ENCODE results near the gene AK8.

The AK8 gene

DNA sequence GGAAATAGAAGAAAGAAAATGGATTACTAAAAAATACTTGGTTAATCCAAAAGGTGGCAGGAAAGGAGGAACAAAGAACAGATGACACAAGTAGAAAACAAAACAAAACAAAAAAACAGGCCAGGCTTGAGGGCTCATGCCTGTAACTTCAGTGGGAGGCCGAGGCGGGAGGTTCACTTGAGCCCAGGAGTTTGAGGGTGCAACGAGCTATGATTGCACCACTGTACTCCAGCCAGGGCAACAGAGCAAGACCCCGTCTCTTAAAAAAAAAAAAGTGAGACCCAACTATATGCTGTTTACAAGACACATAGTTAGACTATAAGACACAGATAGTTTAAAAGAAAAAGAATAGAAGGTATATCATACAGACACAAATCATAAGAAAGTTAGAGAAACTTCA is 59.5 kb downstream of the AK8 start:
- no peak for ATAC-seq
- TF ChIP-seq TOX (CRISPR knock-in tag; IDR thresholded peaks at IDR 0.05; ENCODE audit: borderline replicate concordance), result no peak
- TF ChIP-seq ZFP30 (CRISPR knock-in tag; IDR thresholded peaks at IDR 0.05), result no peak
- no peak for TF ChIP-seq PPARA (CRISPR knock-in tag; IDR thresholded peaks at IDR 0.05; ENCODE audit: borderline replicate concordance)
- no peak for TF ChIP-seq SNAI2 (CRISPR knock-in tag; IDR thresholded peaks at IDR 0.05)
- no peak for TF ChIP-seq TSHZ2 (CRISPR knock-in tag; IDR thresholded peaks at IDR 0.05)
- TF ChIP-seq, protein P1, sequence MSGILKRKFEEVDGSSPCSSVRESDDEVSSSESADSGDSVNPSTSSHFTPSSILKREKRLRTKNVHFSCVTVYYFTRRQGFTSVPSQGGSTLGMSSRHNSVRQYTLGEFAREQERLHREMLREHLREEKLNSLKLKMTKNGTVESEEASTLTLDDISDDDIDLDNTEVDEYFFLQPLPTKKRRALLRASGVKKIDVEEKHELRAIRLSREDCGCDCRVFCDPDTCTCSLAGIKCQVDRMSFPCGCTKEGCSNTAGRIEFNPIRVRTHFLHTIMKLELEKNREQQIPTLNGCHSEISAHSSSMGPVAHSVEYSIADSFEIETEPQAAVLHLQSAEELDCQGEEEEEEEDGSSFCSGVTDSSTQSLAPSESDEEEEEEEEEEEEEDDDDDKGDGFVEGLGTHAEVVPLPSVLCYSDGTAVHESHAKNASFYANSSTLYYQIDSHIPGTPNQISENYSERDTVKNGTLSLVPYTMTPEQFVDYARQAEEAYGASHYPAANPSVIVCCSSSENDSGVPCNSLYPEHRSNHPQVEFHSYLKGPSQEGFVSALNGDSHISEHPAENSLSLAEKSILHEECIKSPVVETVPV (CRISPR knock-in tag; IDR thresholded peaks at IDR 0.05), result no peak
- TF ChIP-seq TCF4 (CRISPR knock-in tag; IDR thresholded peaks at IDR 0.05; ENCODE audit: borderline replicate concordance), result no peak
- no peak for TF ChIP-seq ARNTL (CRISPR knock-in tag; IDR thresholded peaks at IDR 0.05; ENCODE audit: borderline replicate concordance, low read depth)
- no peak for TF ChIP-seq ZNF565 (CRISPR knock-in tag; conservative IDR thresholded peaks at IDR 0.05; ENCODE audit: low read depth)
- no peak for TF ChIP-seq ZNF70 (CRISPR knock-in tag; IDR thresholded peaks at IDR 0.05)
- TF ChIP-seq ZFP3 (CRISPR knock-in tag; IDR thresholded peaks at IDR 0.05), result no peak
- TF ChIP-seq ESRRG (CRISPR knock-in tag; IDR thresholded peaks at IDR 0.05), result no peak
- no peak for TF ChIP-seq PATZ1 (CRISPR knock-in tag; IDR thresholded peaks at IDR 0.05; ENCODE audit: borderline replicate concordance)
- TF ChIP-seq OSR1 (CRISPR knock-in tag; IDR thresholded peaks at IDR 0.05), result no peak

DNA sequence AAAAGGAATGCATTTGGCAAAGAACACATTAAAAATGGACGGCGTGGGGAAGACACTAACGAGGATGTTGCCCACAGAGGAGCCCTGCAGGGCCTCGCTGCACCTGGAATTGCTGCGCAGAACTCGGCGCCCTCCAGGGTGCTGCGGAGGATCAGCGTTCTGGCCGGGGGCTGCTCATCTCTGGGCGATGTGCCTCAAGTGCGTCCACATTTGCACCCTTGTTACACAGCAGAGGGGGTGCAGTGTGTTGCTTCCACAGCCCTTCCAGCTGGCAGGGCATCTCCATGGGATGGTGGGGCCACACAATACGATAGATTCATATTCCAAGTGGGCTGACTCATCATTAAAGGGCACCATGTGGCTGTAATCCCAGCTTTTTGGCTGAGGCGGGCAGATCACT is 63.1 kb downstream of the AK8 start:
- ATAC-seq, result no peak
- TF ChIP-seq ZNF565 (CRISPR knock-in tag; conservative IDR thresholded peaks at IDR 0.05; ENCODE audit: low read depth) (no peak), GLIS3 (CRISPR knock-in tag; IDR thresholded peaks at IDR 0.05) (no peak), ZFP30 (CRISPR knock-in tag; IDR thresholded peaks at IDR 0.05) (no peak), BACH2 (CRISPR knock-in tag; IDR thresholded peaks at IDR 0.05; ENCODE audit: borderline replicate concordance) (no peak), TOX (CRISPR knock-in tag; IDR thresholded peaks at IDR 0.05; ENCODE audit: borderline replicate concordance) (no peak), POU6F1 (CRISPR knock-in tag; IDR thresholded peaks at IDR 0.05; ENCODE audit: borderline replicate concordance, low read depth) (no peak), PATZ1 (CRISPR knock-in tag; IDR thresholded peaks at IDR 0.05; ENCODE audit: borderline replicate concordance) (no peak), PPARA (CRISPR knock-in tag; IDR thresholded peaks at IDR 0.05; ENCODE audit: borderline replicate concordance) (no peak), ZFP3 (CRISPR knock-in tag; IDR thresholded peaks at IDR 0.05) (no peak), CSDC2 (CRISPR knock-in tag; IDR thresholded peaks at IDR 0.05) (no peak), TSHZ2 (CRISPR knock-in tag; IDR thresholded peaks at IDR 0.05) (no peak)

Data from SK-N-SH treated with all-trans-retinoic acid at 6 μM for 48 hours (cell line).